ENCODE results near the gene DFFB. TPM values are rescaled to one million over a fixed set of nuclear protein-coding genes. Genes with fewer than 3 reads are reported as not detected.

The DFFB gene
- total and polyA plus RNA-seq, 9 of the 15 experiments (the other 6 are each of a cell fraction or from before 2014, with no cell fraction given): 2.3 to 15.8 (median 11.5) TPM

DNA sequence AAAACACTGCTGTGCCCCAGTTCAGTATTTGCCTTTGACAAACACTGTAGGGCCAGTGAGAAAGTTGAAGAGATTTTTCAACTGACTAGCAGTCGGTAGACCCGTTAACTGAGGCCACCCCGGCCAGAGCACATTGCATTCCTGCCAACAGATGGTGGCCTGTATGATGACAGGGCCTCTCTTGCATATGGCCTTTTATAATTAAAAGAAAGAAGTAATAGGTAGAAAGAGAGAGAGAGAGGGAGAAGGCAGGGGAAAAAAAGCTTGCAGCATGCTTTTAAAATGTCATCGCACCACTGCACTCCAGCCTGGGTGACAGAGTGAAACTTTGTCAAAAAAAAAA lies 47.5 kb downstream of the DFFB start:
- intact Hi-C loops (cut with micrococcal nuclease) (no loop called here), in situ Hi-C loops (cut with MboI) (no loop called here)
- H3K4me1 ChIP-seq (replicated peaks in 1 of 2; ENCODE audit: control insufficient read depth in 2 of 2, insufficient read depth in 2 of 2, low read length in 2 of 2): peaks cover 10 to 60% of the 10 kb centered on the region in 2 experiments; a peak in 4 of 5 replicates
- H3K79me2 ChIP-seq (ENCODE audit: control insufficient read depth, insufficient read depth, low read length): peaks cover 3% of the 10 kb centered on the region
- POLR2A ChIA-PET: interaction anchor here (1.0 kb wide), 1 partner anchor 72 kb away, joined by 3 read pairs; no protein-coding TSS in a partner anchor
- H4K20me1 ChIP-seq (replicated peaks; ENCODE audit: control insufficient read depth, insufficient read depth, low read length): 0 out of 2 replicates have a peak, but pooled peaks cover 3% of the 10 kb centered on the region
- no peaks in the 10 kb centered on the region for H3K9me1 ChIP-seq (ENCODE audit: control insufficient read depth, insufficient read depth, low read length)
- H3K36me3 ChIP-seq (ENCODE audit: control insufficient read depth, insufficient read depth, low read length): no peaks in the 10 kb centered on the region
- no peak overlapping the region for H2AFZ ChIP-seq (ENCODE audit: low read depth, low read length)
- no peak overlapping the region for H3K9ac ChIP-seq (ENCODE audit: insufficient read depth in 1 of 2, low read depth in 2 of 2, low read length in 2 of 2)
- WGBS (ENCODE audit: insufficient coverage, low coverage, missing lambda C conversion rate): 69% methylated on average over 4 of the region's 4 CpGs
- no peak for DNase-seq (ENCODE audit: extremely low read depth in 1 of 4, low spot score in 3 of 4)
- CTCF ChIA-PET (ENCODE audit: low intra/inter-chr PET ratio): interaction anchor here (0.7 kb wide), 1 partner anchor 131 kb away, joined by 5 read pairs; no protein-coding TSS in a partner anchor
- no peak for FAIRE-seq
- H3K9me3 ChIP-seq (replicated peaks; ENCODE audit: control insufficient read depth, insufficient read depth, low read depth, low read length): no peaks in the 10 kb centered on the region
- no peak overlapping the region for H3K27ac ChIP-seq (ENCODE audit: extremely low read depth, low read depth, low read length)
- no peaks in the 10 kb centered on the region; a peak in 3 of 5 replicates for H3K27me3 ChIP-seq (ENCODE audit: control insufficient read depth in 2 of 2, insufficient read depth in 2 of 2, low read length in 2 of 2)
- H3K4me3 ChIP-seq: no peak overlapping the region
- ATAC-seq: no peak
- no TSS peak for BruUV-seq (replicated peaks)
- no peak overlapping the region for H3K4me2 ChIP-seq (ENCODE audit: insufficient read depth, low read length)
- TF ChIP-seq ZNF77 (CRISPR knock-in tag; IDR thresholded peaks at IDR 0.05): no peak
- TF ChIP-seq ATF1 (CRISPR knock-in tag; IDR thresholded peaks at IDR 0.05): no peak
- no peak for TF ChIP-seq ATF1 (tag; IDR thresholded peaks at IDR 0.05)
- no peak for TF ChIP-seq IRF2 (CRISPR knock-in tag; IDR thresholded peaks at IDR 0.05)
- TF ChIP-seq, protein P1, sequence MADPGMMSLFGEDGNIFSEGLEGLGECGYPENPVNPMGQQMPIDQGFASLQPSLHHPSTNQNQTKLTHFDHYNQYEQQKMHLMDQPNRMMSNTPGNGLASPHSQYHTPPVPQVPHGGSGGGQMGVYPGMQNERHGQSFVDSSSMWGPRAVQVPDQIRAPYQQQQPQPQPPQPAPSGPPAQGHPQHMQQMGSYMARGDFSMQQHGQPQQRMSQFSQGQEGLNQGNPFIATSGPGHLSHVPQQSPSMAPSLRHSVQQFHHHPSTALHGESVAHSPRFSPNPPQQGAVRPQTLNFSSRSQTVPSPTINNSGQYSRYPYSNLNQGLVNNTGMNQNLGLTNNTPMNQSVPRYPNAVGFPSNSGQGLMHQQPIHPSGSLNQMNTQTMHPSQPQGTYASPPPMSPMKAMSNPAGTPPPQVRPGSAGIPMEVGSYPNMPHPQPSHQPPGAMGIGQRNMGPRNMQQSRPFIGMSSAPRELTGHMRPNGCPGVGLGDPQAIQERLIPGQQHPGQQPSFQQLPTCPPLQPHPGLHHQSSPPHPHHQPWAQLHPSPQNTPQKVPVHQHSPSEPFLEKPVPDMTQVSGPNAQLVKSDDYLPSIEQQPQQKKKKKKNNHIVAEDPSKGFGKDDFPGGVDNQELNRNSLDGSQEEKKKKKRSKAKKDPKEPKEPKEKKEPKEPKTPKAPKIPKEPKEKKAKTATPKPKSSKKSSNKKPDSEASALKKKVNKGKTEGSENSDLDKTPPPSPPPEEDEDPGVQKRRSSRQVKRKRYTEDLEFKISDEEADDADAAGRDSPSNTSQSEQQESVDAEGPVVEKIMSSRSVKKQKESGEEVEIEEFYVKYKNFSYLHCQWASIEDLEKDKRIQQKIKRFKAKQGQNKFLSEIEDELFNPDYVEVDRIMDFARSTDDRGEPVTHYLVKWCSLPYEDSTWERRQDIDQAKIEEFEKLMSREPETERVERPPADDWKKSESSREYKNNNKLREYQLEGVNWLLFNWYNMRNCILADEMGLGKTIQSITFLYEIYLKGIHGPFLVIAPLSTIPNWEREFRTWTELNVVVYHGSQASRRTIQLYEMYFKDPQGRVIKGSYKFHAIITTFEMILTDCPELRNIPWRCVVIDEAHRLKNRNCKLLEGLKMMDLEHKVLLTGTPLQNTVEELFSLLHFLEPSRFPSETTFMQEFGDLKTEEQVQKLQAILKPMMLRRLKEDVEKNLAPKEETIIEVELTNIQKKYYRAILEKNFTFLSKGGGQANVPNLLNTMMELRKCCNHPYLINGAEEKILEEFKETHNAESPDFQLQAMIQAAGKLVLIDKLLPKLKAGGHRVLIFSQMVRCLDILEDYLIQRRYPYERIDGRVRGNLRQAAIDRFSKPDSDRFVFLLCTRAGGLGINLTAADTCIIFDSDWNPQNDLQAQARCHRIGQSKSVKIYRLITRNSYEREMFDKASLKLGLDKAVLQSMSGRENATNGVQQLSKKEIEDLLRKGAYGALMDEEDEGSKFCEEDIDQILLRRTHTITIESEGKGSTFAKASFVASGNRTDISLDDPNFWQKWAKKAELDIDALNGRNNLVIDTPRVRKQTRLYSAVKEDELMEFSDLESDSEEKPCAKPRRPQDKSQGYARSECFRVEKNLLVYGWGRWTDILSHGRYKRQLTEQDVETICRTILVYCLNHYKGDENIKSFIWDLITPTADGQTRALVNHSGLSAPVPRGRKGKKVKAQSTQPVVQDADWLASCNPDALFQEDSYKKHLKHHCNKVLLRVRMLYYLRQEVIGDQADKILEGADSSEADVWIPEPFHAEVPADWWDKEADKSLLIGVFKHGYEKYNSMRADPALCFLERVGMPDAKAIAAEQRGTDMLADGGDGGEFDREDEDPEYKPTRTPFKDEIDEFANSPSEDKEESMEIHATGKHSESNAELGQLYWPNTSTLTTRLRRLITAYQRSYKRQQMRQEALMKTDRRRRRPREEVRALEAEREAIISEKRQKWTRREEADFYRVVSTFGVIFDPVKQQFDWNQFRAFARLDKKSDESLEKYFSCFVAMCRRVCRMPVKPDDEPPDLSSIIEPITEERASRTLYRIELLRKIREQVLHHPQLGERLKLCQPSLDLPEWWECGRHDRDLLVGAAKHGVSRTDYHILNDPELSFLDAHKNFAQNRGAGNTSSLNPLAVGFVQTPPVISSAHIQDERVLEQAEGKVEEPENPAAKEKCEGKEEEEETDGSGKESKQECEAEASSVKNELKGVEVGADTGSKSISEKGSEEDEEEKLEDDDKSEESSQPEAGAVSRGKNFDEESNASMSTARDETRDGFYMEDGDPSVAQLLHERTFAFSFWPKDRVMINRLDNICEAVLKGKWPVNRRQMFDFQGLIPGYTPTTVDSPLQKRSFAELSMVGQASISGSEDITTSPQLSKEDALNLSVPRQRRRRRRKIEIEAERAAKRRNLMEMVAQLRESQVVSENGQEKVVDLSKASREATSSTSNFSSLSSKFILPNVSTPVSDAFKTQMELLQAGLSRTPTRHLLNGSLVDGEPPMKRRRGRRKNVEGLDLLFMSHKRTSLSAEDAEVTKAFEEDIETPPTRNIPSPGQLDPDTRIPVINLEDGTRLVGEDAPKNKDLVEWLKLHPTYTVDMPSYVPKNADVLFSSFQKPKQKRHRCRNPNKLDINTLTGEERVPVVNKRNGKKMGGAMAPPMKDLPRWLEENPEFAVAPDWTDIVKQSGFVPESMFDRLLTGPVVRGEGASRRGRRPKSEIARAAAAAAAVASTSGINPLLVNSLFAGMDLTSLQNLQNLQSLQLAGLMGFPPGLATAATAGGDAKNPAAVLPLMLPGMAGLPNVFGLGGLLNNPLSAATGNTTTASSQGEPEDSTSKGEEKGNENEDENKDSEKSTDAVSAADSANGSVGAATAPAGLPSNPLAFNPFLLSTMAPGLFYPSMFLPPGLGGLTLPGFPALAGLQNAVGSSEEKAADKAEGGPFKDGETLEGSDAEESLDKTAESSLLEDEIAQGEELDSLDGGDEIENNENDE (IDR thresholded peaks at IDR 0.05; ENCODE audit: low read depth, low read length): no peak
- TF ChIP-seq PYGO2 (tag; IDR thresholded peaks at IDR 0.05): no peak
- TF ChIP-seq HMGN3 (IDR thresholded peaks at IDR 0.05; ENCODE audit: borderline replicate concordance, extremely low read depth, insufficient read length, low read depth, low read length): no peak
- TF ChIP-seq E2F6 (IDR thresholded peaks at IDR 0.05; ENCODE audit: borderline replicate concordance in 1 of 2, extremely low read depth in 1 of 2, insufficient read depth in 1 of 2, insufficient read length in 1 of 2, low read depth in 1 of 2, low read length in 1 of 2, poor library complexity in 1 of 2, severe bottlenecking in 1 of 2): no peak
- no peak for TF ChIP-seq ZNF354B (CRISPR knock-in tag; IDR thresholded peaks at IDR 0.05)
- no peak for TF ChIP-seq TEAD1 (CRISPR knock-in tag; IDR thresholded peaks at IDR 0.05)
- TF ChIP-seq NR2F6 (CRISPR knock-in tag; IDR thresholded peaks at IDR 0.05): no peak

Data from K562 (cell line).